GM12875 (cell line): ENCODE measurements around the gene CDK14.

Source experiments
- H3K4me3 ChIP-seq: one replicate; pipeline ENCODE4 v1.5.1; 2011; ENCODE audit warnings: low read depth, low read length, control low read depth
- CTCF ChIP-seq: IDR thresholded peaks from 2 replicates; pipeline ENCODE4 v1.5.1; 2011; ENCODE audit warnings: low read depth, mild to moderate bottlenecking, control low read depth, inconsistent platforms, low read length, moderate library complexity, borderline replicate concordance; ENCODE audit not compliant: insufficient read depth

CDK14 gene

GRCh38 chr7:91249506-91250233, 653.5 kb downstream of the CDK14 start:
- no peak for TF ChIP-seq CTCF
- H3K4me3 ChIP-seq, result no peak overlapping the region

GRCh38 chr7:91250706-91251105, 654.6 kb downstream of the CDK14 start:
- no peak for TF ChIP-seq CTCF
- H3K4me3 ChIP-seq, result no peak overlapping the region

- H3K4me3 ChIP-seq, result no peak overlapping the region
- no peak for TF ChIP-seq CTCF
Measured at GRCh38 chr7:91251877-91252276, 655.8 kb downstream of the CDK14 start.
